Breast epithelium (tissue), 3 donors: ENCODE data around the gene CTSC.

ENCODE experiments used
- CTCF ChIP-seq, 3 donors: fragments of 450-650 bp; IDR thresholded peaks; one replicate each; pipeline ENCODE4 v1.5.1; 2016 to 2017; ENCODE audit warnings: antibody characterized with exemption in 3 of 3, mild to moderate bottlenecking in 3 of 3, moderate library complexity in 3 of 3
- POLR2AphosphoS5 ChIP-seq, 3 donors: sonication (generic); formaldehyde crosslinking; IDR thresholded peaks; one replicate each; pipeline ENCODE4 v1.6.1; 2017; ENCODE audit warnings: antibody characterized with exemption in 3 of 3

DNA sequence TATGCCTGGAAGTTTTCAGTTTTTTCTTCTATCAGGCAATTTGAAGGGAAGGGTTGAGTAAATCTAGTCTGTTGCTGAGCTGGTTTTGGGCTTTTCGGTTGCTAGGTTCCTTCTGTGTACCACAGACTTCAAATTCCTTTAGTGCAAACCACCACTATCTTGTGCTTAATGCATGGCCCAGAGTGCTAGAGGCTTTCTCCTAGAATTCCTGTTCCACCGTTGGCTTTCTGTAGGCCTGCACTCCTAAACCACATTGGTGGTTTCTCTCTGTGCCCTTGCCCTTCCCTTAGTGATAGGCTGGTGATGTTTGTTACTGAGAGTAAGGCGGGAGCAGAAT lies 47.1 kb upstream of the CTSC start:
- TF ChIP-seq CTCF (IDR thresholded peaks at IDR 0.05) (no peak), POLR2AphosphoS5 (IDR thresholded peaks at IDR 0.05) (no peak)
